Astrocyte (in vitro differentiated cells and primary cell): ENCODE measurements around the gene ABCB8.

ENCODE experiments used
- EZH2 ChIP-seq: IDR thresholded peaks from 2 replicates; pipeline ENCODE4 v1.6.1; 2012; ENCODE audit warnings: mild to moderate bottlenecking, low read length, inconsistent platforms; ENCODE audit not compliant: insufficient read depth
- TF ChIP-seq, protein P1 (sequence below): IDR thresholded peaks from 2 replicates; pipeline ENCODE4 v1.5.1; 2011; ENCODE audit warnings: low read depth, mild to moderate bottlenecking, inconsistent platforms, low read length, moderate library complexity; ENCODE audit not compliant: insufficient read depth

DNA sequence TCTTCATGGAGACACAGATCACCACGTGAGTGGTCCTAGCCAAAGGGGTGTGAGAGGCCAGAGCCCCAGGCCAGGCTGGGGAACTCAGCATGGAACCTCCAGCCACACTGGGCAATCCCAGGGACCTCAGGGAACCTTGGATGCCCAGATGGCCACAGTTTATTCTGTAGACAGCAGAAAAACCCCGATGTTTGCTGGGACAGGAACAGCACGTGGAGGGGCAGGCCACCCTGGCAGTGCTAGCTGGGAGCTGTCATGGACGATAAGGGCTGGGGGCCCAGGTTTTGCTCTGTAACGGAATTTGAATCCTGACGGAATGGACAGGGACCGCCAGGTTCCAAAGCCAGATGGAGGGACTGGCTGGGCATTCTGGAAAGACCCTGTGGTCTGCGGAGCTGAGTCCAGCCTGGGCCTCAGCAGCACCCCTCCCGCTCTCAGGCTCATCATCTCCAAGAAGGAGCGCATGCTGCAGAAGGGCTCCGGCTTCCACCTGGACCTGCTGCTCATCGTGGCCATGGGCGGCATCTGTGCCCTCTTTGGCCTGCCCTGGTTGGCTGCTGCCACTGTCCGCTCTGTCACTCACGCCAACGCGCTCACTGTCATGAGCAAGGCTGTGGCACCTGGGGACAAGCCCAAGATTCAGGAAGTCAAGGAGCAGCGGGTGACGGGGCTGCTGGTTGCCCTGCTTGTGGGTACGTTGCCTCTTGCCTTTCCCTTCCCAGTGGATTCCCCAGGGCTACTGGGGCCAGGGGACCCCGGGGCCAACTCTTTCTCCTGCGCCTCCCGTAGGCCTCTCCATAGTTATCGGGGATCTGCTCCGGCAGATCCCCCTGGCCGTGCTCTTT is 46.8 kb downstream of the ABCB8 start:
- TF ChIP-seq, protein P1, sequence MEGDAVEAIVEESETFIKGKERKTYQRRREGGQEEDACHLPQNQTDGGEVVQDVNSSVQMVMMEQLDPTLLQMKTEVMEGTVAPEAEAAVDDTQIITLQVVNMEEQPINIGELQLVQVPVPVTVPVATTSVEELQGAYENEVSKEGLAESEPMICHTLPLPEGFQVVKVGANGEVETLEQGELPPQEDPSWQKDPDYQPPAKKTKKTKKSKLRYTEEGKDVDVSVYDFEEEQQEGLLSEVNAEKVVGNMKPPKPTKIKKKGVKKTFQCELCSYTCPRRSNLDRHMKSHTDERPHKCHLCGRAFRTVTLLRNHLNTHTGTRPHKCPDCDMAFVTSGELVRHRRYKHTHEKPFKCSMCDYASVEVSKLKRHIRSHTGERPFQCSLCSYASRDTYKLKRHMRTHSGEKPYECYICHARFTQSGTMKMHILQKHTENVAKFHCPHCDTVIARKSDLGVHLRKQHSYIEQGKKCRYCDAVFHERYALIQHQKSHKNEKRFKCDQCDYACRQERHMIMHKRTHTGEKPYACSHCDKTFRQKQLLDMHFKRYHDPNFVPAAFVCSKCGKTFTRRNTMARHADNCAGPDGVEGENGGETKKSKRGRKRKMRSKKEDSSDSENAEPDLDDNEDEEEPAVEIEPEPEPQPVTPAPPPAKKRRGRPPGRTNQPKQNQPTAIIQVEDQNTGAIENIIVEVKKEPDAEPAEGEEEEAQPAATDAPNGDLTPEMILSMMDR: no peak
- no peak for TF ChIP-seq EZH2
